Skeletal muscle satellite cell (primary cell): ENCODE results near the gene SACM1L.

Experiments
- H3K27me3 ChIP-seq: 2 replicates; pipeline ENCODE4 v1.7.0; 2013; ENCODE audit warnings: low read length; ENCODE audit not compliant: control insufficient read depth, insufficient read depth
- H3K36me3 ChIP-seq: 2 replicates; pipeline ENCODE4 v1.7.0; 2013; ENCODE audit warnings: mild to moderate bottlenecking, control low read depth, low read length; ENCODE audit not compliant: insufficient read depth
- H3K4me1 ChIP-seq: 2 replicates; pipeline ENCODE4 v1.7.0; 2013; ENCODE audit warnings: low read length; ENCODE audit not compliant: control insufficient read depth, insufficient read depth
- H3K4me2 ChIP-seq: 2 replicates; pipeline ENCODE4 v1.7.0; 2013; ENCODE audit warnings: mild to moderate bottlenecking, low read length
- H3K4me3 ChIP-seq: 2 replicates; pipeline ENCODE4 v1.7.0; 2013; ENCODE audit warnings: low read length
- H3K9ac ChIP-seq: 2 replicates; pipeline ENCODE4 v1.7.0; 2013; ENCODE audit warnings: mild to moderate bottlenecking, low read depth, low read length, moderate library complexity
- H3K9me3 ChIP-seq: replicated peaks from 2 replicates; pipeline ENCODE4 v1.7.0; 2013; ENCODE audit warnings: mild to moderate bottlenecking, control low read depth, low read length

The SACM1L gene

GRCh38 chr3:45762647-45763302 is 73.6 kb downstream of the SACM1L start:
- peaks cover 32% of the 10 kb centered on the region for H3K27me3 ChIP-seq
- no peaks in the 10 kb centered on the region for H3K9me3 ChIP-seq
- H3K9ac ChIP-seq, result no peak overlapping the region
- H3K4me1 ChIP-seq, result no peaks in the 10 kb centered on the region
- H3K36me3 ChIP-seq, result no peaks in the 10 kb centered on the region
- H3K4me3 ChIP-seq, result no peak overlapping the region
- H3K4me2 ChIP-seq, result no peak overlapping the region

- Histone ChIP-seq H3K4me2 (no peak overlapping the region), H3K36me3 (no peaks in the 10 kb centered on the region), H3K4me1 (no peaks in the 10 kb centered on the region), H3K9me3 (no peaks in the 10 kb centered on the region), H3K4me3 (no peak overlapping the region), H3K9ac (no peak overlapping the region), H3K27me3 (peaks cover 38% of the 10 kb centered on the region)
These were observed 74.1 kb downstream of the SACM1L start for GRCh38 chr3:45763303-45763675.

GRCh38 chr3:45765266-45765851 is 76.2 kb downstream of the SACM1L start:
- no peak overlapping the region for H3K4me2 ChIP-seq
- no peak overlapping the region for H3K4me3 ChIP-seq
- no peak overlapping the region for H3K9ac ChIP-seq
- peaks cover 47% of the 10 kb centered on the region for H3K27me3 ChIP-seq
- no peaks in the 10 kb centered on the region for H3K9me3 ChIP-seq
- H3K36me3 ChIP-seq, result no peaks in the 10 kb centered on the region
- no peaks in the 10 kb centered on the region for H3K4me1 ChIP-seq

DNA sequence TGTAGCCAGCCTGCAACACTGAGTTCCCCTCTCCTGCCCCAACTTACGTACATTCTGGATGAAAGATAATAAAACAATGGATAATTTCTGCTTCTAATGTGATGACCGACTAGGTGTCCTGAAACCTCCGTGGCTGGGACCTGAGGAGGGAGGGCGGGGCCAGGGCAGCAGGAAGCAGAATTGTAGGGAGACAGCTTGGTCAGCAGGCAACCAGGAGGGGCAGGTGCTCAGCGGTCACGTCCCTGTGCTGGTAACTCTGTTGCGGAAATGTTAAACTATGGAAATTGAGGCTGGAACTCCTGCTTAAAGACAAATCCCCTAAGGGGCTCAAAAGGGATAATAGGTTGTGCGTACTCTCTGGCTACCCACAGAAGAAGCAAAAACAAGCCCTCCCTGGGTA is 76.8 kb downstream of the SACM1L start:
- Histone ChIP-seq H3K9me3 (no peaks in the 10 kb centered on the region), H3K36me3 (no peaks in the 10 kb centered on the region), H3K4me2 (no peak overlapping the region), H3K4me3 (no peak overlapping the region), H3K9ac (no peak overlapping the region), H3K4me1 (no peaks in the 10 kb centered on the region), H3K27me3 (peaks cover 53% of the 10 kb centered on the region)

- no peak overlapping the region for H3K4me2 ChIP-seq
- H3K9me3 ChIP-seq, result no peaks in the 10 kb centered on the region
- peaks cover 83% of the 10 kb centered on the region for H3K27me3 ChIP-seq
These were observed 82.1 kb downstream of the SACM1L start for GRCh38 chr3:45771166-45771775.

DNA sequence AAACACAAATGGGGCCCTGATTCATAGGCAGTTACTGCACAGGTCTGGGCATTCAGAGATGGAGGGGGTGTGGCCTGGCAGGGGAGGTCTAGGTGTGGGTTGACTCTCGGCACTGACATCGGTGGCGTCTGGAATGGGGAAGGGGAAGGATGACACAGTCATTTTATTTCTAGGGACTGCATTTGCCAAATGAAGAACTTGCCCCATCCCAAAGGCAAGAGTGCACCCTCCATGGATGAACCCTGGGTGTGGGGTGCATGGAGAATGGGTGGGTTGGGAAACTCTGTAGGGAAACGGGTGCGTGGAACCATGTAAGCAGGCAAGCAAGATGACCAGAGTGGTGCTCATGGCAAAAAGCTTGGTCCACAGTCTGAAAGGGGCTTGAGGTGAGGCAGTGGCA is 82.6 kb downstream of the SACM1L start:
- Histone ChIP-seq H3K9me3 (no peaks in the 10 kb centered on the region), H3K4me3 (no peak overlapping the region), H3K9ac (no peak overlapping the region), H3K36me3 (no peaks in the 10 kb centered on the region), H3K4me1 (no peaks in the 10 kb centered on the region), H3K4me2 (no peak overlapping the region), H3K27me3 (peaks cover 83% of the 10 kb centered on the region)

More at GRCh38 chr3:45771166-45771775, 82.1 kb downstream of the SACM1L start:
- Histone ChIP-seq H3K9ac (no peak overlapping the region), H3K36me3 (no peaks in the 10 kb centered on the region), H3K4me3 (no peak overlapping the region), H3K4me1 (no peaks in the 10 kb centered on the region)

- Histone ChIP-seq H3K9ac (no peak overlapping the region), H3K36me3 (no peaks in the 10 kb centered on the region), H3K4me1 (no peaks in the 10 kb centered on the region), H3K4me3 (no peak overlapping the region), H3K9me3 (no peaks in the 10 kb centered on the region), H3K4me2 (no peak overlapping the region), H3K27me3 (peaks cover 84% of the 10 kb centered on the region)
These were observed 83.3 kb downstream of the SACM1L start for GRCh38 chr3:45772341-45773035.

- H3K36me3 ChIP-seq, result no peaks in the 10 kb centered on the region
- no peak overlapping the region for H3K9ac ChIP-seq
- no peak overlapping the region for H3K4me2 ChIP-seq
- no peak overlapping the region for H3K4me3 ChIP-seq
- H3K27me3 ChIP-seq, result peaks cover 79% of the 10 kb centered on the region
- H3K9me3 ChIP-seq, result no peaks in the 10 kb centered on the region
- no peaks in the 10 kb centered on the region for H3K4me1 ChIP-seq
These were observed 83.9 kb downstream of the SACM1L start for GRCh38 chr3:45773072-45773471.

DNA sequence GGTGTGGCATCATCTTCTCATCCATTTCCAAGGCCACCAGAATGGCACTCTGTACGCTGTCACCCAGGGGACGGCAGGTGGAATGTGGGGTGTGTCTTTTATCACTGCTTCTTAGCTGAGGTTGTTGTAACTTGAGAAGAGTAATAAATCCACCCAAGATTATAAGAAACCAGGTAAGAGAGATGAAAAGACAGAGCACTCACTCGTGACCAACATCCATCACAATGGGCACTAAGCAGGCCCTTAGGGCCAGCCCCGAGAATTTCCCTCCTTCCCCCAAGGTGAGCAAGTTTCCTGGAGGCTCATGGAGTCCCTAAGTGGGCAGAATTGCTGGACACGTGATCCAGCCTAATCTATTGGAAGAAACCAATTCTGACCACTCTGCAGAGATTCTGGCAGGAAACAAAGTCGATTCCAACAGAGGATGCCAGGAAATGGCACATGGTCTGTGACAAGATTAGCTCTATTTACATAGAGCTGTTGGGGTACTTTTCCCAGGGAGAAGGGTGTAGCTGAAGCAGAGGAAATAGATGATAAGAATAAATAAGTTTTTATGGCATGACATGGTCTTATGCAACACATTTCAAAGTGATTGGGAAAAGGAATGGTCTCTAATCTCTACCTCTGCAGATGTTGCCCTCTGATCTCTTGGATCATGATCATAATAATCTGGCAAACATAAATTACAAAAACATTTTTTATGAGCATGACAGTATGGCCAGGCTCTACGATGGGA is 84.7 kb downstream of the SACM1L start:
- H3K9me3 ChIP-seq, result no peaks in the 10 kb centered on the region
- H3K4me3 ChIP-seq, result no peak overlapping the region
- no peaks in the 10 kb centered on the region for H3K36me3 ChIP-seq
- no peak overlapping the region for H3K4me2 ChIP-seq
- H3K9ac ChIP-seq, result no peak overlapping the region
- peaks cover 74% of the 10 kb centered on the region for H3K27me3 ChIP-seq
- no peaks in the 10 kb centered on the region for H3K4me1 ChIP-seq

DNA sequence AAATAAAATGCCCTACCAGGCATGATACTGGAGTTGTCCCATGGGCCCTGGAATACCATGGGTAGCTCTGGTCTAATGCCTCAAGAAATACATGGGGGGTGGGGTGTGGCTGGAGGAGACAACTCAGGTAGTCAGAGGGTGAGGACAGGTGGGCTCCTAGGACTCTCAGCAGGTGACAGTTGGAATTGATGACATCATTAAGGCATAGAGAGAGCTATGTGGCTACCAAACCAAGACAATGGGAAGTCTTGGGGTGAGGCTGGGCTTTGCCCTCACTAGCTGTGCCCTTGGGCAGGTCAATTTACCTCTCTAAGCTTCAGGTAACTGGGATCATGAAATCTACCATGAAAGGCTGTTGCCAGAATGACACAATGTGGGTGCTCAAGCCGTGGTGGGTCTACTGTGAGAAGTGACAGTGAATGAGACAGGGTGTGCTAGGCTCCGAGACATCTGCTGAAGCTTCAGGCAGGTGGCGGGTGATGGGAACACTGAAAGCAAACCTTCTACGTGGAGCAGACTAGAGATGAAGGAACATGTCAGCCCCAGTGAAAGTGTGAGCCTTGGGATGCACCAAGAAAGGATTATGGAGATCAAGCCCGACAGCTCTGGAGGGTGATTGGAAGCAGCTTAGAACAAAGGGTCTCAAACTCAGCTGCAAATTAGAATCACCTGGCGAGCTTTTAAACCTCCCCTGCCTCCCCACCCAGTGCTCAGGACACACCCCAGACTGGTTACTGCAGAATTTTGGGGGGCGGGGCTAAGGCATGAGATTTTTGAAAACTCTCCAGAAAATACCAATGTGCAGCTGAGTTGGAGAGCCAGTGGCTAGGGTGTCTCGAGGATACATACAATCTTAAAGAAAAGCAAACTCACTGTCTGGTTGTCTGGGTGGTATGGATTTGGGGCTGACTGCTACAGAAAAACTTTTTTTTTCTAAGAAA is 85.7 kb downstream of the SACM1L start:
- no peaks in the 10 kb centered on the region for H3K9me3 ChIP-seq
- H3K4me2 ChIP-seq, result no peak overlapping the region
- H3K4me1 ChIP-seq, result no peaks in the 10 kb centered on the region
- H3K4me3 ChIP-seq, result no peak overlapping the region
- H3K27me3 ChIP-seq, result peaks cover 76% of the 10 kb centered on the region
- H3K9ac ChIP-seq, result no peak overlapping the region
- no peaks in the 10 kb centered on the region for H3K36me3 ChIP-seq
